Calu3 (cell line): Measurements from ENCODE around the gene INSYN2A. TPM values are rescaled to one million over a fixed set of nuclear protein-coding genes. Genes with fewer than 3 reads are reported as not detected.

Experiments used
- BruUV-seq: library from RNA; stranded (reverse); fragments of 400-500 nt; replicated peaks from 2 replicates; lab custom pipeline; 2021; lab: Mats Ljungman, UMichigan
- CTCF ChIA-PET: fragments of 300-600 bp; sonication (Branson Sonifier 250); formaldehyde crosslinking; loops from one replicate; lab custom pipeline; 2022; ENCODE audit warnings: antibody characterized with exemption; lab: Charles Lee
- DNase-seq: peaks from one replicate; pipeline ENCODE4 v3.0.0; 2022
- H3K27ac Mint-ChIP-seq: one replicate; pipeline ENCODE4 v1.8.0; 2022; ENCODE audit warnings: mixed read lengths; ENCODE audit not compliant: unreplicated experiment
- H3K27me3 Mint-ChIP-seq: one replicate; pipeline ENCODE4 v1.8.0; 2022; ENCODE audit warnings: mixed read lengths; ENCODE audit not compliant: unreplicated experiment
- H3K36me3 Mint-ChIP-seq: one replicate; pipeline ENCODE4 v1.8.0; 2022; ENCODE audit warnings: mild to moderate bottlenecking, moderate library complexity, mixed read lengths; ENCODE audit not compliant: insufficient read depth, unreplicated experiment
- H3K4me1 Mint-ChIP-seq: one replicate; pipeline ENCODE4 v1.8.0; 2022; ENCODE audit warnings: mild to moderate bottlenecking, low read depth, mixed read lengths; ENCODE audit not compliant: unreplicated experiment
- H3K4me3 Mint-ChIP-seq: one replicate; pipeline ENCODE4 v1.8.0; 2022; ENCODE audit warnings: mild to moderate bottlenecking, low read depth, moderate library complexity, mixed read lengths; ENCODE audit not compliant: unreplicated experiment
- H3K9me3 Mint-ChIP-seq: one replicate; pipeline ENCODE4 v1.8.0; 2022; ENCODE audit warnings: low read depth, mixed read lengths; ENCODE audit not compliant: unreplicated experiment
- CTCF ChIP-seq: fragments of 200-600 bp; IDR thresholded peaks from one replicate; pipeline ENCODE4 v1.8.0; 2022; ENCODE audit warnings: antibody characterized with exemption; ENCODE audit not compliant: unreplicated experiment
- intact Hi-C: fragments of 100-400 bp; cut with micrococcal nuclease; formaldehyde crosslinking; loops from one replicate; pipeline ENCODE4 v1.10.0; 2022; ENCODE audit not compliant: unreplicated experiment
- total RNA-seq: library from RNA; stranded (reverse); gene quantifications from 2 replicates; pipeline ENCODE4 v1.2.3, GENCODE V29; 2022

The INSYN2A gene
- total RNA-seq, 1 experiment from 2014 or later, result not detected

- Mint-ChIP-seq H3K27me3 (no peaks in the 10 kb centered on the region), H3K4me3 (no peak overlapping the region), H3K9me3 (no peaks in the 10 kb centered on the region), H3K4me1 (no peaks in the 10 kb centered on the region), H3K36me3 (no peaks in the 10 kb centered on the region), H3K27ac (no peak overlapping the region)
- no peak for TF ChIP-seq CTCF
- BruUV-seq, result no TSS peak
- CTCF ChIA-PET, result interaction anchor here (0.5 kb wide), 1 partner anchor 236 kb away, joined by 4 read pairs; no protein-coding TSS in a partner anchor
- intact Hi-C loops, result no loop called here
- DNase-seq, result no peak
Observed at GRCh38 chr10:127151981-127152699, 44.3 kb downstream of the INSYN2A start.

- H3K4me1 Mint-ChIP-seq, result no peaks in the 10 kb centered on the region
- CTCF ChIA-PET, result interaction anchor here (0.5 kb wide), 1 partner anchor 237 kb away, joined by 4 read pairs; no protein-coding TSS in a partner anchor
- no TSS peak for BruUV-seq
- H3K9me3 Mint-ChIP-seq, result no peaks in the 10 kb centered on the region
- TF ChIP-seq CTCF, result no peak
- H3K27ac Mint-ChIP-seq, result no peak overlapping the region
- no peak overlapping the region for H3K4me3 Mint-ChIP-seq
- no peaks in the 10 kb centered on the region for H3K36me3 Mint-ChIP-seq
- no peak for DNase-seq
- no peaks in the 10 kb centered on the region for H3K27me3 Mint-ChIP-seq
- intact Hi-C loops, result no loop called here
Observed at GRCh38 chr10:127151541-127151940, 44.9 kb downstream of the INSYN2A start.

GRCh38 chr10:127150136-127150535, 46.3 kb downstream of the INSYN2A start:
- intact Hi-C loops, result no loop called here
- Mint-ChIP-seq H3K36me3 (no peaks in the 10 kb centered on the region), H3K27me3 (no peaks in the 10 kb centered on the region), H3K4me3 (no peak overlapping the region), H3K4me1 (no peaks in the 10 kb centered on the region), H3K9me3 (no peaks in the 10 kb centered on the region), H3K27ac (no peak overlapping the region)
- TF ChIP-seq CTCF, result no peak
- CTCF ChIA-PET, result interaction anchor here (0.5 kb wide), 1 partner anchor 1379 kb away, joined by 4 read pairs; no protein-coding TSS in a partner anchor
- no TSS peak for BruUV-seq
- no peak for DNase-seq

- H3K27ac Mint-ChIP-seq, result no peak overlapping the region
- H3K9me3 Mint-ChIP-seq, result no peaks in the 10 kb centered on the region
- BruUV-seq, result no TSS peak
- no peaks in the 10 kb centered on the region for H3K27me3 Mint-ChIP-seq
- no peaks in the 10 kb centered on the region for H3K4me1 Mint-ChIP-seq
- intact Hi-C loops, result no loop called here
- no peak overlapping the region for H3K4me3 Mint-ChIP-seq
- DNase-seq, result no peak
- CTCF ChIA-PET, result interaction anchor here (0.5 kb wide), 1 partner anchor 1379 kb away, joined by 4 read pairs; no protein-coding TSS in a partner anchor
- no peaks in the 10 kb centered on the region for H3K36me3 Mint-ChIP-seq
- no peak for TF ChIP-seq CTCF
Observed at GRCh38 chr10:127149501-127150081, 46.8 kb downstream of the INSYN2A start.
